K562 (cell line): Measurements from ENCODE around the gene AGPAT3. TPM values are rescaled to one million over a fixed set of nuclear protein-coding genes. Genes with fewer than 3 reads are reported as not detected.

Experiments
- ASH1L ChIP-seq: fragments of 450-650 bp; IDR thresholded peaks from 2 replicates; pipeline ENCODE4 v1.6.1; 2018; ENCODE audit warnings: borderline replicate concordance, mild to moderate bottlenecking, low read depth; ENCODE audit not compliant: partially characterized antibody
- ATF1 ChIP-seq, 2 experiments: fragments of 450-650 bp in 1 of 2; IDR thresholded peaks; 2 replicates each; pipeline ENCODE4 v1.6.1; 2016; ENCODE audit warnings: missing compliant biosample characterization in 1 of 2, missing genetic modification characterization in 1 of 2
- ATF3 ChIP-seq, 2 experiments: fragments of 450-650 bp in 1 of 2; sonication (generic) in 1 of 2; formaldehyde crosslinking in 1 of 2; IDR thresholded peaks in 1 of 2; conservative IDR thresholded peaks in 1 of 2; 2 replicates each; pipeline versions ENCODE4 v1.6.1 to v1.8.1; 2016 to 2023; ENCODE audit warnings: mild to moderate bottlenecking in 2 of 2, moderate library complexity in 2 of 2, inconsistent platforms in 1 of 2, missing genetic modification reagents in 1 of 2
- BCOR ChIP-seq: fragments of 450-650 bp; IDR thresholded peaks from 2 replicates; pipeline ENCODE4 v1.6.1; 2016
- BRF1 ChIP-seq: IDR thresholded peaks from 3 replicates; pipeline ENCODE4 v1.6.1; 2011; ENCODE audit warnings: borderline replicate concordance, mild to moderate bottlenecking; ENCODE audit not compliant: insufficient read length; ENCODE audit errors: extremely low read depth
- BRF2 ChIP-seq: IDR thresholded peaks from 3 replicates; pipeline ENCODE4 v1.6.1; 2011; ENCODE audit warnings: borderline replicate concordance, mild to moderate bottlenecking; ENCODE audit not compliant: insufficient read length, insufficient read depth
- CHAMP1 ChIP-seq: fragments of 450-650 bp; IDR thresholded peaks from 2 replicates; pipeline ENCODE4 v1.6.1; 2016; ENCODE audit warnings: mild to moderate bottlenecking
- COPS2 ChIP-seq: fragments of 450-650 bp; conservative IDR thresholded peaks from 2 replicates; pipeline ENCODE4 v1.6.1; 2016; ENCODE audit warnings: mild to moderate bottlenecking, moderate library complexity
- FOXJ2 ChIP-seq: fragments of 200-800 bp; sonication (Bioruptor generic); IDR thresholded peaks from 2 replicates; pipeline ENCODE4 v1.6.1; 2016; ENCODE audit warnings: missing genetic modification characterization, missing compliant biosample characterization
- FOXK2 ChIP-seq, 2 experiments: fragments of 450-650 bp; IDR thresholded peaks in 1 of 2; conservative IDR thresholded peaks in 1 of 2; 2 replicates each; pipeline ENCODE4 v1.6.1; 2016; ENCODE audit warnings: low read depth in 2 of 2, mild to moderate bottlenecking in 1 of 2
- GTF2F1 ChIP-seq: IDR thresholded peaks from 2 replicates; pipeline ENCODE4 v1.6.1; 2011; ENCODE audit warnings: low read depth, low read length, improper control_type of control experiment
- KDM1A ChIP-seq, 2 experiments: fragments of 450-650 bp; IDR thresholded peaks; 2 replicates each; pipeline ENCODE4 v1.6.1; 2016; ENCODE audit warnings: mild to moderate bottlenecking in 2 of 2
- MCM3 ChIP-seq: fragments of 450-650 bp; IDR thresholded peaks from 2 replicates; pipeline ENCODE4 v1.6.1; 2016
- NCOA1 ChIP-seq: fragments of 450-650 bp; IDR thresholded peaks from 2 replicates; pipeline ENCODE4 v1.6.1; 2016; ENCODE audit warnings: low read depth
- PHB2 ChIP-seq: fragments of 450-650 bp; IDR thresholded peaks from 2 replicates; pipeline ENCODE4 v1.6.1; 2017; ENCODE audit warnings: low read depth
- PKNOX1 ChIP-seq: fragments of 450-650 bp; IDR thresholded peaks from 2 replicates; pipeline ENCODE4 v1.6.1; 2016
- POLR2H ChIP-seq: IDR thresholded peaks from 2 replicates; pipeline ENCODE4 v1.6.1; 2016; ENCODE audit warnings: missing genetic modification characterization, low read depth, mild to moderate bottlenecking, control low read depth, missing compliant biosample characterization, moderate library complexity
- RUNX1 ChIP-seq: sonication (generic); IDR thresholded peaks from 2 replicates; pipeline ENCODE4 v1.6.1; 2016; ENCODE audit warnings: antibody characterized with exemption, low read depth
- SAFB2 ChIP-seq: fragments of 200-400 bp; formaldehyde crosslinking; IDR thresholded peaks from 2 replicates; pipeline ENCODE4 v1.6.1; 2018; ENCODE audit warnings: borderline replicate concordance, low read length, low read depth, moderate library complexity; ENCODE audit not compliant: severe bottlenecking
- SMARCA4 ChIP-seq: fragments of 450-650 bp; IDR thresholded peaks from 2 replicates; pipeline ENCODE4 v1.6.1; 2016
- ZNF431 ChIP-seq: sonication (generic); formaldehyde crosslinking; IDR thresholded peaks from 2 replicates; pipeline ENCODE4 v1.8.0; 2022; ENCODE audit warnings: mild to moderate bottlenecking, missing genetic modification reagents
- ZNF699 ChIP-seq: fragments of 250-450 bp; sonication (Bioruptor Pico); IDR thresholded peaks from 2 replicates; pipeline ENCODE4 v1.8.0; 2021; ENCODE audit warnings: mild to moderate bottlenecking, moderate library complexity; ENCODE audit not compliant: insufficient replicate concordance
- ZNF707 ChIP-seq: fragments of 250-450 bp; sonication (Bioruptor Pico); conservative IDR thresholded peaks from 2 replicates; pipeline ENCODE4 v1.8.0; 2022; ENCODE audit warnings: inconsistent platforms, mild to moderate bottlenecking, moderate library complexity
- polyA plus RNA-seq, 8 experiments: library from polyadenylated mRNA; depleted of rRNA in 4 of 8; stranded (reverse) in 5 of 8; unstranded in 3 of 8; fragments of >200 nt; fragmentation: Nextera tagmentation in 2 of 8; fragmentation: Illumina TruSeq in 1 of 8; extraction: Ambion mirVana in 2 of 8; extraction: Trizol in 1 of 8; gene quantifications; 2 replicates each; pipeline versions ENCODE4 v1.2.1 to v1.2.3, GENCODE V29; 2011 to 2014; ENCODE audit warnings: inconsistent platforms in 1 of 8, missing spikeins in 1 of 8
- total RNA-seq, 7 experiments: library from RNA; depleted of rRNA in 6 of 7; stranded (reverse); fragments of >200 nt in 6 of 7; fragmentation: Illumina TruSeq in 2 of 7; extraction: Trizol in 2 of 7; gene quantifications; 2 replicates each; pipeline versions ENCODE4 v1.2.1 to v1.2.3, GENCODE V29; 2011 to 2021; ENCODE audit warnings: low replicate concordance in 1 of 7

Gene AGPAT3
- total and polyA plus RNA-seq, 9 of the 15 experiments (the other 6 are each of a cell fraction or from before 2014, with no cell fraction given), result 1.5 to 88.4 (median 35.7) TPM

- peak; percentile 46; the same call in 1 of the 2 replicates for TF ChIP-seq PKNOX1
- TF ChIP-seq KDM1A (IDR thresholded peaks at IDR 0.05), result peak; percentile 48 to 56; a peak in 1 of 4 replicates
- TF ChIP-seq GTF2F1, result no peak
- no peak for TF ChIP-seq PHB2
- no peak for TF ChIP-seq FOXJ2 (tag)
- no peak for TF ChIP-seq SAFB2
- no peak for TF ChIP-seq BRF2
- TF ChIP-seq ZNF707 (CRISPR knock-in tag), result no peak
- TF ChIP-seq NCOA1, result no peak
- TF ChIP-seq ATF1 (CRISPR knock-in tag; IDR thresholded peaks at IDR 0.05), result no peak
- no peak for TF ChIP-seq ATF1 (tag; IDR thresholded peaks at IDR 0.05)
- no peak for TF ChIP-seq ZNF699 (CRISPR knock-in tag)
- TF ChIP-seq BCOR, result peak; percentile 79
- 0 out of 4 replicates have a peak, but pooled peaks of 1 of the 2 experiments have one; percentile 28 for TF ChIP-seq FOXK2 (conservative IDR thresholded peaks at IDR 0.05 in 1 of 2, IDR thresholded peaks at IDR 0.05 in 1 of 2; ENCODE audit: low read depth in 2 of 2)
- TF ChIP-seq BRF1, result no peak
- no peak for TF ChIP-seq COPS2
- no peak for TF ChIP-seq ZNF431 (CRISPR knock-in tag)
- no peak for TF ChIP-seq CHAMP1
- TF ChIP-seq MCM3, result no peak
- no peak for TF ChIP-seq ASH1L
- no peak for TF ChIP-seq POLR2H (tag)
- peak; percentile 53 for TF ChIP-seq SMARCA4
- TF ChIP-seq RUNX1, result no peak
- TF ChIP-seq ATF3 (IDR thresholded peaks at IDR 0.05), result peak; percentile 86
- no peak for TF ChIP-seq ATF3 (CRISPR knock-in tag; conservative IDR thresholded peaks at IDR 0.05)
These were observed 37.9 kb upstream of the AGPAT3 start (continued) for GRCh38 chr21:43827015-43827611.
